Cerebellar cortex (tissue), 1 donor: ENCODE measurements around the gene SMIM45.

Source experiments
- DNase-seq: peaks from one replicate; pipeline ENCODE4 v3.0.0-alpha.2; 2015; ENCODE audit warnings: low spot score

Gene SMIM45

DNA sequence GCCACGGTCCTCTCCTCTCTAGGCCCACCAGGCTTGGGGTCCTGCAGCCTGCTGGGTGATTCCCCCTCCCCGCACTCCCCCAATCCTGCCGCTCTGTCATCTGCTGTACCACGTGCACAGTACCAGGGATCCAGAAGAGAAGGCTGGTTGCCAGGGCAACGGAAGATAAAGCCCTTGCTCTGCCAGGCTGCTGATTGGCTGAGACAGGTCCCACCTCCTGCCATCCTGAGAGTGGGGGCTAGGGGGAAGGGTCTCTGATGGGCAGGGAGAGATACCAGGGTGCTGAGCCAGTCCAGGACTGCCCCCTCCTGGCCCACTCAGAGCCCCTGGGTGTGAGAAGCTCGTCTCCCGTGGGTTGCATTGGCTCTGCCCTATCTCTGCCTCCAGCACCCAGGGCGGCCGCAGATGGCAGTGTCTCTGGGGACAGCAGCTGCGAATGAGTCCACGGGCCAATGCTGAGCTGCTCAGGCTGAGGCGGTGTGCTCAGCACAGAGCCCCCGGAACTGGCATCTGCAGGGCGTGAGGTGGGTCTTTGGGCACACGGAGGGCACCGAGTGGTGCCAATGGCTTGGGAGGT, at the start of gene SMIM45:
SMIM45 (plus strand) TSS at position 253 of the 577 bp plus-strand sequence.
- DNase-seq: peak; percentile 97

GRCh38 chr22:41902932-41903421, 49.0 kb upstream of the SMIM45 start:
- DNase-seq: peak; percentile 93

- DNase-seq: no peak
Observed at GRCh38 chr22:41904450-41905410, 47.2 kb upstream of the SMIM45 start.

- no peak for DNase-seq
Observed at GRCh38 chr22:41905411-41906202, 46.3 kb upstream of the SMIM45 start.

- DNase-seq: no peak
Observed at GRCh38 chr22:41906822-41907221, 45.1 kb upstream of the SMIM45 start.

DNA sequence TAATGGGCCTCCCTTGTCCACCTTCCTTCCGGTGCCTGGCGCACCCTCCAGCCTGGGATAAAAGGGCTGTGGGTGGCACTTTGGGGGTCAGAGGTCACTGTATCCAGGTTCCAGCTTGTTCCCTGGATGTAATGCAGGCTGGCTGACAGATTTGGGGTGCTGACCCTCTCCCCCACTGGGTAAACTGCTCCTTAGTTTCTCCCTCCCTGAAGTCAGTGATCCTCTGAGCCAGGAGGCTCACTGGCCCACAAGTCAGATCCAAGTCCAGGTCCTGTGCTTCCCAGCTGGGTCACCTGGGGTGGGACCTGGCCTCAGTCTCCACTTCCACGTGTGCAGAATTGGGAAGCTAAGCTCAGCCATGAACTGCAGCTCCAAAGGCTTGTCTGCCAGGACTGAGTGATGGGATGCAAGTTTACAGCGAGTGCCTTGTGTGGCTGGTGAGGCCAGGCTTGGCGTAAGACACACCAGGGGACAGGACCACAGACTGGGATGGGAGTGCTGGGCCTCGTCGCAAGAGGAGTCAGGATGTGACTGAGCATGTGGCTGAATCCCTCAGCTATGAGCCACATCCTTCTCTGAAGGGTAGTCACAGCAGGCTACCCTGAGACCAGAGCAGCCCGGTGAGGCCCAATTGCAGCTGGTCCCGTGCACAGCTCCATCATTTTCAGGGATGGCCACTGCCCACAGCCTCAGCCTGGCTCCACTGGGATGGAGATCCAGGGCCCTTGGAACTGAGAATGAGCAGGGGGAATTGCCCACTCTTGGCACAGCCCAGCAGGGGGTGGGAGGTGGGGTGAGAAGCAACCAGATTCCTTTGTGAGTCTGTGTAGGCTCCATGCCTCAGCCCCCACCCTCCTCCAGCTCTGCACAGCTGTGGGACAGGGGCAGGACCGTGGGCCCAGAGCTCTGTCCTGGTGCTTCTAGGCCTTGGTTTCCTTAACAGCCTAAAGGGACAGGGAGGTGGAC, 44.2 kb upstream of the SMIM45 start:
- no peak for DNase-seq

GRCh38 chr22:41908411-41909309, 43.3 kb upstream of the SMIM45 start:
- peak; percentile 58 for DNase-seq

DNA sequence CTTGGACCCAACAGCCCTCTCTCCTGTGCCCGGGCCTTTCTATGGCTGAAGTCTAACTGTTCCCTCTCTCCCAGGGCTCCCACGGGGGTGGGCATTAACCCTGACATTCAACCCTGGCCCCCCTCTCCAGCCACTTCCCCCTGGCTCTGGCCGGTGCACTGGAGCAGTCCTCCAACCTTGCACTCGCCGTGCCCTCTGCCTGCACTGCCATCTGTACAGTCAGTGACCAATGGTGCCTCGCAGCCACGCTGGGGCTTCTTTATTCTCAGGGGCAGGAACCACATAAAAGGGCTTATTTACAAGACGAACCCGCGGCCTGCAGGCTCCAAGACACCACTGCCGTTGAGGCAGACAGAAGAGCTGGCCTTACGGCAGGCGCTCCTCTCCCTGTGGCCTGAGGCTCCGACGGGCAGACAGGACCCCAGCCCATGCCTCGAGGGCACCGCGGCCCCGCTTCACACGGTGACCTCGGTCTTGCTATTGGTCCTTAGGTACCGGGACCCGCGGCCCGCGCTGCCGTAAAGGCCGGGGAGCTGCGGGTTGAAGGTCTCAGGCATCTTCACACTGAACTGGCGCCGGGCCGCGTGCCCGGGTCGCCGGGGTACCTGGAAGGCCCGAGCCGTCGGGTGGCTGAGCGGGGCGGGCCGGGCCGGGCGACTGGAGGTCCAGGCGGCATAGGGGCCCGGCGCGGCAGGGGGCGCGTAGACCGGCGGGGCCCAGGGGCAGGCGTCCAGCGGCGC, 42.5 kb upstream of the SMIM45 start:
- no peak for DNase-seq

- DNase-seq: no peak
Observed at GRCh38 chr22:41910050-41911000, 41.6 kb upstream of the SMIM45 start.

DNA sequence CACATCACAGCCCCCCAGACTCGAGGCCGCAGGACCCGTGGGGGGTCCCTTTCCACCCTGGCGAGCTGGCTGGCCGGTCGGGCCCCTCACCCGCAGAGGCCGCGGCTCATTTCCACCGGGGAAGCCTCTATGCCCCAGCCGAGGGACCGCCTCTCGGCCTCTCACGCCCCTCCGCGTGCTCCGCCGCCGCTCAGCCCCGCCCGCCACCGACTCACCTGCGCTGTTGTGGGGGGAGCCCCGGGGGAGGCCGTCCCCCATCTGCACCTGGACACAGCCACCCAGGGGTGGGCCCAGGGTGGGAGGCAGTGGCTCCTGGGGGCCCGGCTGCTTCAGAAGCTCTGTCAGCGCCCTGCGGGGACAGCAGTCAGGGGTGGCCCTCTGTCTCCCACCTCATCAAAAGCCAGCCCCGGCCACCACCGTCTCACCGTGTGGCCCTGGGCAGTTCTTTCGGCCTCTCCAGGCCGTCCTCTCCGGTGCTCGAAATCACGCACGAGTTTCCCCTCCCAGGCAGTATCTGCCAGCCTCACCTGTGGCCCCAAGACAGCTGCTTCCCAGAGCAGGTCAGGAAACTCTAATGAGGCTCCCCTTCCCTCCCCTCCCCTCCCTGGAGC, 40.8 kb upstream of the SMIM45 start:
- DNase-seq: no peak

GRCh38 chr22:41912338-41913039, 39.5 kb upstream of the SMIM45 start:
- no peak for DNase-seq

GRCh38 chr22:41913040-41913719, 38.8 kb upstream of the SMIM45 start:
- DNase-seq: no peak

DNA sequence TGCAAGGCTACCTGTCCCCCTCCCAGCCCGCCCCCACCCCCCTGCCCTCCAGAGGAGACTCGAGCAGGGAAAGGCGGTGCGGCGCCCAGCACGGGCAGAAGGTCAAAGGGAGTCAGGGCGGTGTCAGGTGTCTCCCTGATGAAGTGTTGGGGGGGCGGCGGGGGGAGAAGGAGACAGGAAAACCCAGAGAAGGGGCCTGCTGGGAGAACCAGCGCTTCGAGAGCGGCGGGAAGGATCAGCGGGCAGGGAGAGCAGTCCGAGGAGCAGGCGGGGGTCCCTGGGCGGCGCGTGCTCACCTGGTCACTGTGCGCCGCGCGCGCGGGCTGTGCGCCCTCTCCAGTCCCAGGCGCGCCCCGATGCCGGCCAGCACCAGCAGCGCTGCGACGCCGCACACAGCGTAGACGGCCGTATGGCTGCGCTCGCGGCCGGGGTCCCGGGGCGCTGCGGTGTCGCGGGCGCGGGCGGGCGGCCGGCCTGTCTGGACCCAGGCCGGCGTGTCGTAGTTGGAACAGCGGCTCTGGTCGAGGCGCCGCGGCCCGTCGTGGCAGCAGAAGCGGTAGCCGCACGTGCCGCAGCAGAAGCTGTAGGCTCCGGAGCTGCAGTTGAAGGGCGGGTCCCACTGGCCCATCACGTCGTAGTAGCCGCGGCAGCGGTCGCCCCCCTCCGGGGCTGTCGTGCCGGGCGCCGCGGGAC, 38.0 kb upstream of the SMIM45 start:
- DNase-seq: no peak

DNA sequence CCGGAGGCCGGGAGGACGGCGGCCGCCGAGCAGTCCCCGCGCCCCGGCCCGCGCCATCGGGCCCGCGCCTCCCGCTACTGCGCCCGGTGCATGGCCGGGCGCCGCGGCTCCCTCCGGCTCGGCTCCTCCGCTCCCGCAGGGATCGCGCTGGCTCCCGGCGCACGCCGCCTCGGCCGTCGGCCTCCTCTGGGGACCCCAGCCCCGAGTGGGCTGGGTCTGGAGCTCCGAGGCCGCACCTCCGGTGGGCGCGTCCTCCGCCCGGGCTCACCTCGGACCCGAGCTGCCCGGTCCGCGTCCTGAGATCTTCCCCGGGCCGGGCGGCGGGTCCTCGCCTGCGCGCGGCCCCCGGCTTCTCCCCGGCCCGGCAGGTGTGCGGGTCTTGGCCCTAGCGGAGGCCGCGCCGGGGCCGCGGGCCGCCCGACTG, 37.3 kb upstream of the SMIM45 start:
- no peak for DNase-seq

GRCh38 chr22:41915035-41915785, 36.7 kb upstream of the SMIM45 start, which contains the start of gene SHISA8:
TSS of gene SHISA8 (minus strand) at chr22:41915074. CDS start at chr22:41914667, 407 bp downstream.
- DNase-seq: peak; percentile 69
